NCI-H1694 treated with DMSO at 0.1 percent for 48 hours (cell line): Measurements from ENCODE around the gene SEZ6L2.
A peak's percentile ranks its signal among the peaks of the same experiment; 100 is the strongest.
"Not testable (repeated sequence)": the region's sequence is repeated elsewhere in the genome, so short reads cannot be mapped to it uniquely, and the experiment has no call there.

Experiments used
- DNase-seq: peaks from one replicate; lab custom pipeline; 2025; lab: John Stamatoyannopoulos, UW

The SEZ6L2 gene

GRCh38 chr16:29850998-29851397, 48.4 kb downstream of the SEZ6L2 start:
- no peak for DNase-seq

GRCh38 chr16:29849505-29849904, 49.8 kb downstream of the SEZ6L2 start:
- no peak for DNase-seq

- DNase-seq, result peak; percentile 45
Observed at GRCh38 chr16:29848420-29849297, 50.7 kb downstream of the SEZ6L2 start.

- no peak for DNase-seq
Observed at GRCh38 chr16:29845656-29846055, 53.7 kb downstream of the SEZ6L2 start.

- no peak for DNase-seq
Observed at GRCh38 chr16:29844575-29845331, 54.6 kb downstream of the SEZ6L2 start.

GRCh38 chr16:29843931-29844330, 55.4 kb downstream of the SEZ6L2 start:
- DNase-seq, result no peak

GRCh38 chr16:29842732-29843346, 56.5 kb downstream of the SEZ6L2 start:
- DNase-seq, result no peak

- DNase-seq, result no peak
Observed at GRCh38 chr16:29841631-29842030, 57.7 kb downstream of the SEZ6L2 start.

GRCh38 chr16:29840240-29840639, 59.1 kb downstream of the SEZ6L2 start:
- DNase-seq, result no peak

- no peak for DNase-seq
Observed at GRCh38 chr16:29839822-29840221, 59.5 kb downstream of the SEZ6L2 start.

GRCh38 chr16:29837841-29838240, 61.5 kb downstream of the SEZ6L2 start:
- DNase-seq, result no peak

- DNase-seq, result no peak
Observed at GRCh38 chr16:29836623-29837022, 62.7 kb downstream of the SEZ6L2 start.

- DNase-seq, result no peak
Observed at GRCh38 chr16:29835926-29836325, 63.4 kb downstream of the SEZ6L2 start.

GRCh38 chr16:29834079-29834478, 65.3 kb downstream of the SEZ6L2 start:
- no peak for DNase-seq

GRCh38 chr16:29833219-29833618, 66.1 kb downstream of the SEZ6L2 start:
- not testable (repeated sequence) for DNase-seq

- no peak for DNase-seq
Observed at GRCh38 chr16:29831490-29831889, 67.9 kb downstream of the SEZ6L2 start.

GRCh38 chr16:29830774-29831173, 68.6 kb downstream of the SEZ6L2 start:
- no peak for DNase-seq

- no peak for DNase-seq
Observed at GRCh38 chr16:29826342-29826695, 73.0 kb downstream of the SEZ6L2 start.

- peak; percentile 81 for DNase-seq
Observed at GRCh38 chr16:29825145-29826044, 74.0 kb downstream of the SEZ6L2 start.

- DNase-seq, result no peak
Observed at GRCh38 chr16:29824589-29825144, 74.7 kb downstream of the SEZ6L2 start.

- no peak for DNase-seq
Observed at GRCh38 chr16:29821643-29822115, 77.7 kb downstream of the SEZ6L2 start.
